ENCODE measurements around the gene CDKN2B-AS1. TPM values are rescaled to one million over a fixed set of nuclear protein-coding genes. Genes with fewer than 3 reads are reported as not detected.

CDKN2B-AS1 gene
- 4.6 and 9.2 TPM in 2 replicates for total RNA-seq

GRCh38 chr9:21994556-21995005, at the start of gene CDKN2B-AS1:
CDKN2B-AS1 (plus strand) TSS chr9:21994791.

GRCh38 chr9:21993893-21994555, 567 bp upstream of the CDKN2B-AS1 start, which contains the start of gene CDKN2A:
CDKN2A (minus strand) TSS chr9:21994392.

GRCh38 chr9:22008717-22009505, 14.3 kb downstream of the CDKN2B-AS1 start, which contains the start of gene CDKN2B:
CDKN2B (minus strand) TSS chr9:22009305; CDS start chr9:22008953, 352 bp downstream.

Small RNA genes within 50 kb of the gene (small RNA-seq; reads per million reads assigned to genes)
- gene RF01909 (ENCODE audit: low replicate concordance) (not detected), gene RF02045 (ENCODE audit: low replicate concordance) (not detected)

Other genes with a start within 250 kb of the CDKN2B-AS1 start
- 21.2 and 63.4 TPM in 2 replicates for gene MTAP, start 192.2 kb upstream of the CDKN2B-AS1 start, total RNA-seq
- gene CDKN2A, start 399 bp upstream of the CDKN2B-AS1 start, total RNA-seq: 16.9 and 18.5 TPM in 2 replicates
- gene CDKN2B, start 14.5 kb downstream of the CDKN2B-AS1 start, total RNA-seq: 77.2 and 97.2 TPM in 2 replicates